Stimulated activated CD8-positive, alpha-beta memory T cell treated with anti-CD3 and anti-CD28 coated beads, Interleukin-7, amount 100 ng/mL, for 4 hours (primary cell): ENCODE measurements around the gene MYH10.

Experiments used
- DNase-seq, 2 donors: peaks; one replicate each; pipeline ENCODE4 v3.0.0-alpha.2; 2020; ENCODE audit warnings: low read depth in 2 of 2

MYH10 gene

DNA sequence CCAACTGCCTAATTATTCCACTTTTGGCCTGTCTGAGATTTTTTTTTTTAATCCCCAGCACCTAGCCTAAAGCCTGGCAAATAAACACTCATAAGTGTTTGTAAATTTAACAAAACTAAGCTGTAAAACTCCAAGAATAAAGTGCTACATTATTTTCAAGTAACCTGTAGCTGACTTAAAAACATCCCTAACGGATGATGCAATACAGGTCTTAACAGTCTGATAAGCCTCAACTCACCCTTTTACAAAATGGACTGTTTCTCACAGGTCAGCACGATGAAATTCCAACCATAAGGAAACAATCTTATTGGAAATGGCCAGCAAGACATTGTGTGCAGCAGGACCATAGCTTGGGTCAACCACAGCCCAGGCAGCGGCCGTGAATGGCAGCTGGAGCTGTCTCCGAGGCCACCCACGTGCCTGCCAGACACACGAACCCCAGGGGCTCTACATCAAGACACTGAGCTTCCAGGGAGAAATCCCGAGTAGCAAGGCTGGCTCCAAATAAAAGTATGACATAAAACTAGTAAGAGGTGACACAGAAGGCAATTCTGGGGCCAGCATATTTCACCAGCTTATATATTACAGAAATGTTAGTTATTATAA, 135.9 kb downstream of the MYH10 start:
- DNase-seq: no peak

DNA sequence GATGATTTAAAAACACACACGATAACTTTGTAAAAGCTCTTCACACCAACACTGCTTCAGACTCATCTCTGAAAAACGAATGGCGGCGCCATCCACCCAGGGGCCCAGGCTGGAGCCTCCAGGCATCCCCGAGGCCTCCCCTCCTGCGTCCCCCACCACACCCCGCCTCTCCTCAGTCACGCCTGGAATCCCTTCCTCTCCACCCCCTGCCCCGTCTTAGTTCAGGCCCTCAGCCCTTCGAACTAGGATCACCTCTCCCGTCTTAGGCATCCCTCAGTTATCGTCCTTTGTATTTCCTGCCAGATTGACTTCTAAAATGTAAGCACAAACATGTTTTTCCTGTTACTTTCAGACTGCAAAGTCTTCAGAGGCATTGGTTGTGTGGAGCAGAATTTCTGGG, 136.5 kb downstream of the MYH10 start:
- no peak for DNase-seq

DNA sequence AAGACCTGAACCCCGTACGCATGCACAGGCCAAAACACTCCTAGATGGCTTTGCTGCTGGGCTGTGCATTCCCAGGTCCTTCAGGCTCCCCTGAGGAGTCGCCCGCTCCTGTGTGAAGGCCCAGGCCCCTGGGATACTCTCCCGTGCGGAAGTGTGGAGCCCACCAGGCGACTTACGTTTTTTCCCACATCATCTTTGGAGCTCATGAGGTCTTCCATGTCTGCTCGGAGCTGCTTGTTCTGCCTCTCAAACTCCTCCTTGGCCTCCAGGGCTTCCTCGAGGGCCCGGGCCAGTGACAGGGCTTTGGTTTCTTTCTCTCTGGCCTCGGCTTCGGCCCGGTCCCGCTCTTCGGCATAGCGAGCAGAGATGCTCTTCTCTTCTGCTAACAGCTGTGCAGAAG, 138.4 kb downstream of the MYH10 start:
- DNase-seq: no peak

DNA sequence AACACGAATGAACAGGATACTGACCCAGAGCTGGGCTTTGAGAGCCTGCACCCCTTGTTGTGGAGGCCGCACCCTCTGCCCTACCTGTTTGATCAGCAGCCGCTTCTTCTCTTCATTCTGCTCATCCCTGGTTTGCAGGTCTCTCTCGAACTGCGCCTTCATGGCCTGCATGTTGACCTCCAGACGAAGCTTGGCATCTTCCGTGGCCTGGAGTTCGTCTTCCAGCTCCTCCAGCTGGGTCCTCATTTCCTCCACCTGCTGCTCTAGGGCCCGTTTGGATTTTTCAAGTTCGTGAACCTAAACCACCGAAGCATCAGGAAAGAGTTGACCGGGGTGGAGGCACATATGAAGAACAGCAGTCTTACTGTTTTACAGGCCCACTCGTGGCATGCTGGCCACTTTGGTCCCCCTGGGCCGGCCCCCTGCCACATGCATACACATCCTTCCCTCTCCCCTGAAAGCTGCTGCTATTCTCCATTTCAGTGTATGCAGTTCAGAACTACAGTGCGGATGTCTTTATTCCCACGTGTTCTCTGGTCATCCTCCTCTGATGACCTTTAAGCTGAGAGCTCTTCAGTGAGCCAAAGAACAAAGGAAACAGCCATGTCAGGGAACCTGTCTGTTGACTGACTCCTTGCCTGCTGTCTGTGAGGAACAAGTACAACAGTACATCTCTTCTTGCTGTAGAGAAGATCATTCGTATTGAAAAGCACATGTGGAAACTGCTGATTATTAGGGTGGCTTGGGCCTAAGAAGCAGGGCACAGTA, 140.1 kb downstream of the MYH10 start:
- no peak for DNase-seq

DNA sequence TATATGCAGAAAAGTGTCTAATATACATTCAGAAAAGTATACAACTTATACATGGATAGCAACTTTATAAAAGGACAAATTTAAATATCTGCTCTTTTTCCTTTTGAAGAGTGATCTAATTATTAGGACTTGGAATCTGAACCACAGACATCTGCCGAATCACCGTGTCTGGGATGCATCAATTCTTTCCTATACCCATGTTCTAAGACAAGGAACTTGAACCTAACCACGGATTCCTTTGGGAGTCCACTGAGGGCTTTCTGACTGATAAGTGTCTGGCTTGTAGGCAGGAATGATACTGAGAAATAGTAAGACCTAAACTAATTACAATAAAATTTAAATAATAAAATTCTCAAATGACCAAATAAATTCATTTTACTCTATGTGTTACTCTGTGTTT, 140.7 kb downstream of the MYH10 start:
- DNase-seq: no peak

DNA sequence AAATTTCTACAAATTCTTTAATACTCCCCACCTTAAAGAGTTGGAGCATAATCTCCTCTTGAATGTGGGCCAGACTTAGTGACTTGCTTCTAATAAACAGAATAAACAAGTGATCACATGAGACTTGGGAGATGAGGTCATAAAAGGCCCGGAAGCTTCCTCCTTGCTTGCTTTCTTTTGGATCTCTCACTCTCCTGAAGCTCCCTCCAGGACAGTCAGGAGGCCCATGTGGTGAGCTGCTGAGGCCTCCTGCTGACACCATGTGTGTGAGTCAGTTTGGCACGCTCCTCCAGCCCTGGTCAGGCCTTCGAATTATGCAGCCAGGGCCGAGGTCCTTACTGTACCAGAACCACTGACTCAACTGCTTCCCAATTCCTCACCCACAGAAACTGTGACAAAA, 141.6 kb downstream of the MYH10 start:
- DNase-seq: no peak

DNA sequence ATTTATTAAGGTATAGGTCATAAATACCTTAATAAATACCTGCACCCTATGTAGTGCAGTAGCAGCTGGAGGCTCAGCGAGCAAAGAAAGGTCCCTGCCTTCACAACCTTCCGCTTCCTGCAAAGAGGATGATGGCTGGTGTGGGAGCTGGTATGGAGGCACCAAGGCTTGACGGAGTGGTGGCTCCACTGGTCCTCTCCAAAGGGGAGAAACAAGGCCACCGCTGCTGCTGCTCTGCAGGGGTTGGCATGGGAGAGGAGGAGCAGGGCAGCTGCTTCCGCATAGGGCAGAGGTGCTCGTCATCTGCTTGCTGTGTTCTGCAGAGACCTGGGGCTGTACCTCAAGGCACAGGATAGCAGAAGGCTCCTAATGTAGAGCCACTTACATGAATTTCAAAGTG, 142.0 kb downstream of the MYH10 start:
- no peak for DNase-seq

DNA sequence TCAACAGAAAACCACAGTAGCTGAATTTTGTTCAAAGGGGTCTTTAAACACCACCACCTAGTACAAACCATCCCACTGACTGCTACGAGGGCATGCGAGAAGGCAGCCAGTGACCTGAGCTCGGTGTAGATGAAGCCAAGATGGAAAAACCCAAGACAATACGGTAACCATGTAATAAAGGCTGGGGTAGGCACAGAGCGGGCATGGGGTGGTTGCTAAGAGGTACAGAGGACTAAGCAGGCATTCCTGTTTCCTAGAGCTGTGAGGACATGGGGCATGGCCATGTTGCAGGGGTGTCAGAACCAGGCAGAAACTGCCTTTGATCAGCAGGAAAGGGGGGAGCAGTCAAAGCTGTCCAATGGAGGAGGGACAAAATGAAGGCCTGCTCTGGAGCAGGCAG, 142.8 kb downstream of the MYH10 start:
- no peak for DNase-seq

DNA sequence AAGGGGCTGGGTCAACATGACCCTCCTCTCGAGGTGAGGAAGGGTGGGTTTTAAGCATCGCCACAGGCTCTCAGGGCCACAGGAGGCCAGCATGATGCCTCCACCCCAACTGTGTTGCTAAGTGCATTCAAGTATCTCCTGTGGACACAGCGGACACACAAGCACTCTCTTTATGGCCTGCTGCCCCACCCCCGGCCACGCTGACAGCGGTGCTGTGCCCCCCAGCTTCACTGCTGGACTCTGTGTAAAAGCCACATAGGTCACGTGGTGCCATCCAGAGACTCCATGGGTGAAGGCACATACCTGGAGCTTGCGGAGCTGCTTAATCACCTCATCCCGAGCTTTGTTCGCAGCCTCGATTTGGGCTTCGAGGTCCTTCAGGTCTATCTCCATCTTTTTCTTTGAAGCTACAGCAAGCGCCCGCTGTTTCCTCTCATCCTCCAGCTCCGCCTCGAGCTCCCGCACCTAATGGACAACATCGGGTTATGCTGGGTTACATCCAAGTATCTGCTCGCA, 143.3 kb downstream of the MYH10 start:
- no peak for DNase-seq

DNA sequence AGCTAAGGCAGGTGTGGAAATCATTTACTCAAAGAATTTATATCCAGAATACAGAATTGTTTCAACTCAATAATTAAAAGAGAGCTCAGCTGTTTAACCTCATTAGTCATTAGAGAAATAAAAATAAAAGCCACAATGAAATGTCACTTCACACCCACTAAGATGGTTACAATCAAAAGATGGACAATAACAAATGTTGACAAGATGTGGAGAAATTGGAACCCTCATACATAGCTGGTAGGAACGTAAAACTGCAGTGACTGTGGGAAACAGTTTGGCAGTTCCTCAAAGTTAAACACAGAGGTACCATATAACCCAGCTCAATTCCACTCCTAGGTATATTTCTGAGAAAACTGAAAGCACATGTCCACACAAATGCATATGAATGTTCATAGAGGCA, 145.0 kb downstream of the MYH10 start:
- no peak for DNase-seq

DNA sequence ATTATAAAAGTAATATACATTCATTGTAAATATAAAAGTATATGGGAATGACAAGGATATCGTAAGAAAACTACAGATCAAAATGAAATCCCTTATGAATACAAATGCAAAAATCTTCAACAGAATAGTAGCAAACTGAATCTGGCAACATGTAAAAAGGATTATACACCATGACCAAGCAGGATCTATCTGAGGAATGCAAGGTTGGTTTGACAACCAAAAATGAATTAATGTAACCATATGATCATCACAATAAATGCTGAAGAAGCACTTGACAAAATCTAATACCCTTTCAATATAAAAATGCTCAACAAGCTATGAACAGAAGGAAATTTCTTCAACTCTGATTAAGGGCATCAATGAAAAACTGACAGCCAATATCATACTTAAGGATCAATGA, 146.1 kb downstream of the MYH10 start:
- no peak for DNase-seq

DNA sequence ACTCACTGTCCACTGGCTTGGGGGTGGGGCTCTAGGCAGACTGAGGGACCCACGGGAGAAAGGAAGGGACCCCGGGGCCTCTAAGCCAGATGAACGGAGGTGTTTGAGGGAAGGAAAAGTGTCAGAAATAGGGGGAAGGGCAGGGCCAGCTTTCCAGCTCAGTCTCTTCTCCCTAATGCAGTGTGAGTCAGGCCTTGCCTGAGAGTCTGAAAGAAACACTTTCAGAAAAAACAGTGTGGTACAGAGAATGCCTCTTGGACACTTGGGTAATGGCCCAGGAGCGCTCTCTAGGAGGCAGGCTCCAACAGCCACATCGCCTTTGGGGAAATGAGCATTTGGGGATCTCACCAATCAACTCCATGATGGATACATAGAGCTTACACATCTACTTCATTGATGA, 148.0 kb downstream of the MYH10 start:
- DNase-seq: no peak

DNA sequence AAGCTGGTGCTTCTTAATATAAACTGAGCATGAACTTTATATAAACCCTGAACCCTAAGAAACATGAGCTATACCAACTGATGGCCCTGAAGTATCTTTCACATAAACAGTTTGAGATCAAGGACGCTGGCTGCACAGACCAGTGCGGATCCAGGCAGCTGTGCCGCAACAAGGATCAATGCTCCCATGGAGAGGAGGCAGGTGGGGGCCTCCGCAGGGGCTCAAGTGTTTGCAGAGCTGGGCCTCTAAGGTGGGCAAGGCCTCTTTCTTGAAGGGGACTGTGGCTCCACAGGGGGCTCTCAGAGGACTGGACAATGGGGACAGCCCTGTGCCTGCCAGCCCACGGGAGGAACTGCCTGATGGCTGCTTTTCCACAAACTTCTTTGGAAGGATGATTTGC, 148.8 kb downstream of the MYH10 start:
- no peak for DNase-seq

DNA sequence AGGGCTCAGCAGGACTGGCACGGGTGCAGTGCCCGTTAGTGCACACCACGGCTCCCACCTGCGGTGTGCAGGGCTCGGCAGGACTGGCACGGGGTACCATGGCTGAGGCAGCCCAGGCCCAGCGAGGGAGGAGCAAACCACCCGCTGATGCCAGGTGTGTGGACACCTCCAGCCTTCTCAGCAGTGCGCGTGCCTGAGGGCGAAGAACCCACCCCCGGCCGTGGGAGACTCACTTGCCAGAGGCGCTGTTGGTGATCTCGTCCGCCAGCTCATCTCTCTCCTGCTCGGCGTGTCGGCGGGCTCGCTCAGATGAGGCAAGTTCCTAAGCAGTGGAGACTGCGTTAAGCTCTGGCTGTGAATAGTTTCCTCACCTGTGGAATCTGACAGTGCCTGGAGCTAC, 149.4 kb downstream of the MYH10 start:
- DNase-seq: no peak

DNA sequence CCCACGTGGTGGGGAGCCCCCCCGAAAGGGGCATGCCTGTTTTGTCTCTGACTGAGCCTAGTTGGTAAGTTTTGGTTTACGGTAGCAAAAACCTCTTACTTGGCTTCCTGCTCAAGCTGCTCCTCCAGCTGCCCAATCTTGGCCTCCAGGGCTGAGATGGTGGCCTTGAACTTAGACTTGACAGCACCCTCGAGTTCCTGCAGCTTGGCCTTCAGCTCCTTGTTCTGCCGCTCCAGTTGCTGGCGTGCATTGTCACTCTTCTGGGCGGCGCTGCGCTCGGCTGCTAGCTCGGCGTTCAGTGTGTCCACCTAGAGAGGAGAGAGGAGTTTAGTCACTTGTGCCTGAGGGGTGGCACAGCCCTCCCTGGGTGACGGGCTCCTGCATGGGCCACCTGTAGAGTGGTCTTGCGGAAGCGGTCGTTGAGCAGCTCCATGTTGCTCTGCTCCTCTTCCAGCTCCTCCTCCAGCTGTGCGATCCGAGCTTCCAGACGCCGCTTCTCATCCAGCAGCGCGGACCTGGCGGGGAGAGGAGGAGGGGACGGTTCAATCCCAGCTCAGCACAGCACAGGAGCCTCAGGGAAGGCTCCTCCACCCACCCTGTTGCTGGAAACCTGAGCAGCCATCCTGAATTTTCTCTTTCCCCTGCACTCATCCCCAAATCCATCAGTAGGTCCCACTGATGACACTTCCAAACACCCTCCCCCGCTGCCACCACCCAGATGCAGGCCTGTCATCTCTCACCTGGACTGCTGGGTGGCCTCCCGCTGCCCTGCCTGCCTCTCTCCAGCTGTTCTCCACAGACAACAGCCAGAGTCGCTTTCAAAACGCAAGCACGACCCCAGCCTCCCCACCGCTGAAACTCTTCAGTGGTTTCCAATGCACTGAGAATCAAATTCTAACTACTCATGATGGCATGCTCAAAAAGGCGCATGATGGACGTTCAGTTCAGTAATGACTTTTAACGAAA, 150.2 kb downstream of the MYH10 start:
- no peak for DNase-seq

DNA sequence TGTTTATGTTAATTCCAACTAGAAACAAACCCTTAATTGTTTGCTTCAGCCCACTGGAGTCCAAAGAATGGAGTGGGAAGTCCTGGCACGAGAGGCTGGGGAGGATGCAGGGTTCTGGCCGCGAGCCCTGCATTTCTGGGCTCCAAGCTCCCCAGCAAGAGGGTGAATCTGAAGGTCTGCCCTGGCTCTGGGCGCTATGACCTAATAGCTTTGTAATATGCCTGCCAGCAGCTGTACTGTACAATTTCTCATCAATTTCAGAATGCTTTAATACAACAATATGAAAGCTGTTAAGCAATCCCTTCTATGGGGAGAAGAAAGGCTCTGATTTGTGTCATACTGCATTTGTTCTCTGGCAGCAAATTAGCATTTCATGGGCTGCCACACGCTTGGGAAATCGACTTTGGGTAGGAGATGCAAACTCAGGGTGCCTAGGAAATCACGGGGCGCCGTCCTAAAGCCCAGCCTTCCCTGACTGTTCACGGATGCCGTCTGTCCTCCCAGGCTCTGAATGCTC, 151.0 kb downstream of the MYH10 start:
- no peak for DNase-seq

DNA sequence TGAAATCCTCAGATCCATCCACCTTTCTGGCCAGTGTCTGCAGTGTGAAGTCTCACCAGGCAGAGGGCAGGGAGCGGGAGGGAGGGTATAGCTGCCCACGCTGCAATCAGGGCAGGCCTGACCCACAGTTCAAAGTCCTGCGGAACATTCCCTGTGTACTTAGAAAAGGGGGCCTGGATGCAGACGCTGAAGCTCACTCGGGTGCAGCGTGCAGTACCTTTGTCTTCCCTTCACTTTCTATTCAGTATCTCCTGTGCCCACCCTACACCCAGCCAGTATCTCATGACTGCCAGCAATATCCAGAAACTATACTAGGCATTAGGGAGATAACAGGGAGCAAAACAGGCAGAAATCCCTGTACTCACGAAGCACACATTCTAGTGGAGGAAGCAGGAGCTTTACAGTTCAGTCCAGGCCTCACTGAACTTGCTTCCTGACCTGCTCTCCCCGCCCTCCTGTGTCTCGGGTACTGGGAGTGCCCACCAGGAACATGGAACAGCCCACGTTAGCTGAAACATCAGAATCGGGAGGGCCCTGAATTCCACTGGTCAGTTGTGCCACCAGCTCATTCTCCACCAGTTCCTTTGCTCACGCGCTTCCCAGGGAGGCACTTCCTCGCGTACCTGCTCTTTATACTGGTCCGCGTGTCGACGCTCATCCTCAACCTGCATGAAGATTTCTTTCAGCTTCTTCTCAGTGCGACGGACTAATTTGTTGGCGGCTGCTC, 152.6 kb downstream of the MYH10 start:
- DNase-seq: no peak

DNA sequence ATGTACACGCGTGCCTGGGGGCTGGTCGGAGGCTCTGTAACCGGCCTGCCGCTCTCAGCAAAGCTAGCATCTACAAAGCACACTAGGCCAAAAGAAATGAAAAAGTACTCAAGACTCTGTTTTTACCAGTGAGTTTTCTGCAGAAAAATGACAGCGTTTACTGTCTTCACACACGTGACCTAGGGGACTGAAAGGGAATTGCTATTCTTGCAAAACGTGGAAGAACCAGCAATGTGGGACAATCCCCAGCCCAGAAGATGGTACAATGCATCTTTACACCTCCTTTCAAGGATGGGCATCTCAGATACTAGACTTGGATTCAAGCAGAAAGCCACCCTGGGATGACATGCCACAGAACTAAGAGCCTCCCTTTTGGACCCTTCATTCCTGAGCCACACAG, 153.4 kb downstream of the MYH10 start:
- DNase-seq: no peak

DNA sequence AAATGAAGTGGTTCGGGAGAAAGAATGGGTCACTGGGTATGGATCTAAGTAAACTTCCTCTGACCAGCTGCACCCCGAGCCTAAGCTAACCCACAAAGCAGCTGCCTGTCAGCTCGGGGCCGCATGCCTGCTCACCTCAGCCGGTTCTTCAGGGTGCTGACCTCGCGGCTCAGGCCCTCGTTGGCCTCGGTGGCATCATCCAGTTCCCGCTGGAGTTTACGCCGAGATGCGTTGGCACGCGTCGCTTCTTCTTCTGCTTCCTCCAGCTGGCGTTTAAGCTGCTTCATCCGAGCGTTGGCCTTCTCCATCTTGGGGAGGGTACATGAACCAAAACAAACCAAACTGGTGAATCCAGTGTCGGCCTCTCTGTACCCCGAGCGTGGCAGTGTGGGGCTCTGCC, 153.8 kb downstream of the MYH10 start:
- no peak for DNase-seq

DNA sequence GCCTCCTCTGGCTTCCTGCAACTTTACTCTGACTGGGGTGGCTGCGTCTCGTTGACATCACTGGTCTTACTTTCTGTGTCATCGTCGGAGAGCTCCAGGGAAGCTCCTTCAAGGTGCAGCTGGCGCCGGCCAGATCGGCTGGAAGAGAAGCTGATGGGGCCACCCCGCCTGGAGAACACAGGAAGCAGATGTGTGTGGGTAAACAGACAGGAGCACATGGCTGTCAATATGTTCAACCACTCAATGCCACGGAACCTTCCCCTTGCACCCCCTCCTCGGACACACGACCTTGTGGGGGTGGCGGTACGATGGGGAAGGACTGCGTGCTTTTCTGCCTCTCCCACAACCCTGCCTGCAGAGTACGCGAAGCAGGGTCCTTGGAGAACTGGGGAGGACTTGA, 154.7 kb downstream of the MYH10 start:
- no peak for DNase-seq

DNA sequence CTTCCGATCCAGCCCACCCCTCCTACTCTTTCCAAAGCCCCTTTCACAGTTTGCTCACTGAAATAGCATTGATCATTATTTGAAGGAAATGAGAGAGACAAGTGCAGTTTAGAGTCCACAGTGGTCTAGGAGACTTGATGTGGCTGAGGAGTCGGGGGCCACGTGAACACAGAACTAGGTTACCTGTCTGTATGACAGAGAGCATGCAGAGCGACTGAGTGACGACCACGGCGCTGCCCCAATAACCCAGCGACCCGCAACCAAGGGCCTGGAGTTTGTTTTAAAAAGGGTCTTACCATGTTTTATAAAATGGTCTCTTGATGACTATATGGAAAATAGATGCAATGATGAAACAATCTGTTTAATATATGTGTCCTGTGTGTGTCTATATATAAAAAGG, 155.3 kb downstream of the MYH10 start:
- DNase-seq: no peak

DNA sequence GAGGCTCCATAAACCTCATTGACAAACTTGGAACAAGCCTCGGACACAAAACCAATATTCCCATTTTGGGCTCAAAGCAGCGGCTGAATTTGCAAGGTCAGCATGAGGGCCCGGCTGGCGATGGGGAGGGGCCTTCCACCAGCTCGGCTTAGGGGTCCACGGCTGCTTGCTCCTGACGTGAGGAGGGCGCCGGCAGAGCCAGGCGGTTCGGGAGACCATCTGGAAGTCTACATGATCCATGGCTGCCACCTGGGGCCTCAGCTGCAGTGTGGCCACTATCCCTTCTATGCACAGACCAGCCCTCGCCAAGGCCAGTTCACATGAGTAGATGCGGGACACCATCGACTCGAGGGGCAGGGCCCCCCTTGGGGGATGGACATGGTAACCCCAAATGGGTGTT, 155.7 kb downstream of the MYH10 start:
- DNase-seq: no peak
